Immature natural killer cell (primary cell): ENCODE measurements around the gene TLE4. TPM values are rescaled to one million over a fixed set of nuclear protein-coding genes. Genes with fewer than 3 reads are reported as not detected.
"Not testable (repeated sequence)": the region's sequence is repeated elsewhere in the genome, so short reads cannot be mapped to it uniquely, and the experiment has no call there.

Experiments
- DNase-seq, 3 donors: peaks; one replicate each; pipeline ENCODE4 v3.0.0; 2022; ENCODE audit warnings: mixed read lengths in 1 of 3
- H3K27ac Mint-ChIP-seq, 6 donors: one replicate each; pipeline ENCODE4 v1.8.0; 2020; ENCODE audit warnings: mixed read lengths in 6 of 6, mild to moderate bottlenecking in 5 of 6, inconsistent platforms in 4 of 6, moderate library complexity in 3 of 6
- H3K27me3 Mint-ChIP-seq, 3 donors: one replicate each; pipeline ENCODE4 v1.8.0; 2020 to 2021; ENCODE audit warnings: low read depth in 3 of 3, mild to moderate bottlenecking in 3 of 3, mixed read lengths in 3 of 3, moderate library complexity in 3 of 3, inconsistent platforms in 1 of 3
- H3K36me3 Mint-ChIP-seq, 3 donors: one replicate each; pipeline ENCODE4 v1.8.0; 2020; ENCODE audit warnings: mixed read lengths in 3 of 3, inconsistent platforms in 2 of 3, mild to moderate bottlenecking in 2 of 3
- H3K4me1 Mint-ChIP-seq, 2 donors: one replicate each; pipeline ENCODE4 v1.8.0; 2020; ENCODE audit warnings: inconsistent platforms in 2 of 2, mild to moderate bottlenecking in 2 of 2, mixed read lengths in 2 of 2, moderate library complexity in 1 of 2
- H3K4me3 Mint-ChIP-seq, 5 donors: one replicate each; pipeline ENCODE4 v1.8.0; 2020; ENCODE audit warnings: mild to moderate bottlenecking in 5 of 5, mixed read lengths in 5 of 5, inconsistent platforms in 3 of 5, moderate library complexity in 3 of 5
- H3K9me3 Mint-ChIP-seq, 6 donors: one replicate each; pipeline ENCODE4 v1.8.0; 2020; ENCODE audit warnings: mild to moderate bottlenecking in 6 of 6, mixed read lengths in 6 of 6, inconsistent platforms in 4 of 6, moderate library complexity in 3 of 6
- polyA plus RNA-seq, 3 donors: library from polyadenylated mRNA; unstranded; fragments of 300-500 nt; fragmentation: Illumina TruSeq; gene quantifications; one replicate each; pipeline ENCODE4 v1.2.3, GENCODE V29; 2021

TLE4 gene
- 10 to 100 TPM; 38.0 to 41.4 (median 38.1) TPM for polyA plus RNA-seq

DNA sequence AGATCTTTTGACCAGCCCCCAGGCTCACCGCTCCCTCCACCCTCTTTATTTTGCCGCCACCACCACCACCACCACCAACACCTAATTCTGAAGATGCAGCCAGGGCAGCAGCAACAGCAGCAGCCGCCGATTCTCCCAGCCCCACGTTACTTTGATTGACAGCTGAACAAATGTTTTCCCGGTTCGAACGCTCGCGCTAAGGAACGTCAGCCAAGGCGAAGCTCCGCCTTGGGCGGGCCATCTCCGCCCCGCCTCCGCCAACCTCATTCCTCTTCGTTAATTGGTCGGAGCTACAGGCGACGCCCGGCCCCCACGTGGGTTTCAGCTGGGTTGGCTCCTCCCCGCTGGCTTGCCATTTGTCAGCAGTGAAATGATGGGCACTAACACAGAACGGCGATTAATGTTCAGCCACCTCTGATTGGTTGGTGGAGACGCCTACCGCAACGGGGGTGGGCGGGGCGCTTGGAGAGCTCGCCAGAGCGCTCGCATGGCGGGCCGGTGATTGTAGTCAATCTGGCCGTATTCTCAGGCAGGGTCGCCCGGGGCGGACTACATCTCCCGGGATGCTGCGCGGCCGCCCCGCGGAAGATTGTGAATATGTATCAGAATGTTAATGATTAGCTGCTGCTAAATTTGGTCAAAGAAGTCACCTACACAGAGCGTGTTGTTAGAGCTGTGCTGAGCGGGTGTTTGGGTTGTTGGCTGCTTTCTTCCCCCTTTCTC lies at the start of gene TLE4:
TSS of gene TLE4 (plus strand) at position 657 of the 723 bp plus-strand sequence. CDS start 826 bp downstream, outside the sequence.
- peaks cover 0 to 3% (median 0%) of the 10 kb centered on the region in 6 donors for H3K9me3 Mint-ChIP-seq
- H3K4me3 Mint-ChIP-seq, result peak within 1 kb of the TSS; percentile 61 to 93 (median 76)
- peaks cover 11 to 27% (median 11%) of the 10 kb centered on the region in 3 donors for H3K27me3 Mint-ChIP-seq
- H3K36me3 Mint-ChIP-seq, result peaks cover 0 to 5% (median 0%) of the 10 kb centered on the region in 3 donors
- H3K4me1 Mint-ChIP-seq, result peaks cover 33 to 39% of the 10 kb centered on the region in 2 donors
- peak within 1 kb of the TSS in 3 of 6 donors; percentile 55 to 86 (median 85) for H3K27ac Mint-ChIP-seq
- peak; percentile 100 for DNase-seq

DNA sequence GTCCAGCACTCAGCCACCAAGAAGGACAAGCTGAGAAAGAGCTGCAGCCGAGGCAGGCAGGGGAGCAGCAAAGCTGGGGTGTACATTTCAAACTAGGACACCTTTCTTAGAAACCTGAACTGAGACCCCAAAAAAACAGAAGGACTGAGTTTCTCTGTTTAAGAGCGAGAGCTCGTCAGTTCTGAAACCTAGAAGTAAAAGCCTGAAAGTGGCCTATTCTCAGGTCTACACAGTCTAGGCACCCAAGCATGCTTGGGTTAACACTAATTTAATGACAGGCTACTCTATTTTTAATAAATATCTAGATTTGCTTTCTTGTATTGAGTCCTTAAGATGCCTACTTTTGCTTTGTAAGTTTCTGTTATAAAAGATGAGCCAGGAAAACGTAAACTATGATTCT lies 49.0 kb upstream of the TLE4 start:
- no peak overlapping the region for H3K4me3 Mint-ChIP-seq
- peaks cover 0 to 4% (median 0%) of the 10 kb centered on the region in 3 donors for H3K36me3 Mint-ChIP-seq

DNA sequence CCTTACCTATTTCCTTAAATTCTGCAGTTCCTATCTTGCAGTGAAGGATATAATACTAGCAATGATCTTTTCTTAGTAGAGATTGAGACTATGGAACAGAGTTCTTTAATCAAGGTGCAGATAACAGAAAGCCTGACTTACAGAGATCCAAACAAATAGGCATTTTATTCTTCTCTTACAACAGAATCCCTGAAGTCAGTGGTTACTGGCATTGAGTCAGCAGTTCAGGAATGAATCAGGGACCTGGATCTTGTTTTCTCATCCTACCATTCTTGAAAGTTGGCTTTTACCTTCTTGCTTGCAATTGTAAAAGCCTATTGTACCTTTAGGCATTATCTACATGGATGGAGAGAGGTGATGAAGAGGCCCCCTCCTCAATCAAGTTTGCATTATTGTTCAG lies 47.5 kb upstream of the TLE4 start:
- peaks cover 0 to 1% (median 0%) of the 10 kb centered on the region in 6 donors for H3K9me3 Mint-ChIP-seq
- H3K4me1 Mint-ChIP-seq, result no peaks in the 10 kb centered on the region

More for the DNA sequence above, 49.0 kb upstream of the TLE4 start:
- no peak for DNase-seq
- Mint-ChIP-seq H3K27me3 (peaks cover 0 to 2% (median 2%) of the 10 kb centered on the region in 3 donors), H3K27ac (no peak overlapping the region), H3K4me1 (no peaks in the 10 kb centered on the region), H3K9me3 (peaks cover 0 to 1% (median 0%) of the 10 kb centered on the region in 6 donors)

DNA sequence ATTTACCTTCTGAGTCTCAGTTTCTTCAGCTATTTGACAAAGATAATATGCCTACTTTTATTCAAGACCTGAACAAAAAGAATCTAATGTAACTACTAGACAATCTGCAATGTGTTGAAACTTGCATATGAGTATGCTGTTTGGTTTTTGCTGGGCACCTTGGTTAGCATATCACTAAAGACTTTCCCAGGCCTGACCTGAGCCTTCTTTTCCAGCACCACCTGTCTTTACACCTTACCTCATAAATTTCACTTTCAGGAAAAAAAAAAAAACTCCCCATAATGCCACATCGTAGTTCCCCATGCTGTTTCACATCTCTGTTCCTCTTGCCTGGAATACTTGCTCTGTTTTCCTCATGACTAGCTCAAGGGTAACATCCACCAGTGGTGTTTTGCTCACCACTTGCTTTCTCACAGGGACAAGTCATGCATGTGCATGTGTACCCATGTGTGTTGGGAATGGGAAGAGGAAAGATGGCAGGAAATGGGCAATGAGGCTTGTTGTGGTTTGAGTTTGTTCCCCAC lies 45.6 kb upstream of the TLE4 start:
- Mint-ChIP-seq H3K27ac (no peak overlapping the region), H3K9me3 (peaks cover 0 to 1% (median 0%) of the 10 kb centered on the region in 6 donors), H3K27me3 (peaks cover 0 to 8% (median 0%) of the 10 kb centered on the region in 3 donors), H3K4me3 (no peak overlapping the region), H3K4me1 (no peaks in the 10 kb centered on the region), H3K36me3 (peaks cover 0 to 4% (median 0%) of the 10 kb centered on the region in 3 donors)
- DNase-seq, result no peak

More for the DNA sequence above, 47.5 kb upstream of the TLE4 start:
- no peak for DNase-seq
- Mint-ChIP-seq H3K27ac (no peak overlapping the region), H3K36me3 (peaks cover 0 to 4% (median 0%) of the 10 kb centered on the region in 3 donors), H3K4me3 (no peak overlapping the region), H3K27me3 (peaks cover 0 to 2% (median 0%) of the 10 kb centered on the region in 3 donors)

DNA sequence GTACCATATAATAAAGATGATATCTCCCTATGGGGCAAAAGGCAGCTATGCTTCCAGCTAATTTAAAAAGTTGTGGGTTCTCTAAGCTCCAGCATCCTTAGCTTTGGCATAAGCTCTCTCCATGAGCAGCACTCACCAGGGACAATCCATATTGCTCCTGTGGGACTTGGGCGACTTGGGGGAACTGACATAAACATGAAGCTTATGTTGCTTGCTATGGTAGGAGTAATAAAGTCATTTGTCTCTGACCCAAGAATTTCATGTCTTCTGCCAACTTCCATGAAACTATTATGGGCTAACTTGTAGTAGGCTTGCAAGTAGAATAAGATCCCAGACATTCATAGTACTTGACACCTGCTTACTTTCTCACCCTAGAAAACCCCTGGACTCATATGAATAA lies 36.2 kb upstream of the TLE4 start:
- Mint-ChIP-seq H3K4me1 (no peaks in the 10 kb centered on the region), H3K9me3 (no peaks in the 10 kb centered on the region), H3K27ac (no peak overlapping the region), H3K36me3 (no peaks in the 10 kb centered on the region), H3K4me3 (no peak overlapping the region), H3K27me3 (peaks cover 7 to 9% (median 7%) of the 10 kb centered on the region in 3 donors)
- DNase-seq, result no peak

DNA sequence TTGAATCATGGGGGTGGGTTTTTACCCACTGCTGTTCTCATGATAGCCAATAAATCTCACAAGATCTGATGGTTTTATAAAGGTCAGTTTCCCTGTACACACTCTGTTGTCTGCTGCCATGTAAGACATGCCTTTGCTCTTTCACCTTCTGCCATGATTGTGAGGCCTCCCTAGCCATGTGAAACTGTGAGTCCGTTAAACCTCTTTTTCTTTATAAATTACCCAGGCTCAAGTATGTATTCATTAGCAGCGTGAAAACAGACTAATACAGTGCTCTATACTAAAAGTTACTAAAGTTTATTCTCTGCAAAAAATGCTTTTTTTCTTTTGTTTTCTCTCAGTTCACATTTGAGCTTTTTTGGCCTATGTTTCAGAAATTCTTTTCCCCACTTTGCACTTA lies 33.9 kb upstream of the TLE4 start:
- H3K27ac Mint-ChIP-seq, result no peak overlapping the region
- H3K9me3 Mint-ChIP-seq, result no peaks in the 10 kb centered on the region
- H3K27me3 Mint-ChIP-seq, result peaks cover 7% of the 10 kb centered on the region in 3 donors
- no peak for DNase-seq
- H3K4me3 Mint-ChIP-seq, result no peak overlapping the region
- H3K4me1 Mint-ChIP-seq, result no peaks in the 10 kb centered on the region
- H3K36me3 Mint-ChIP-seq, result no peaks in the 10 kb centered on the region

DNA sequence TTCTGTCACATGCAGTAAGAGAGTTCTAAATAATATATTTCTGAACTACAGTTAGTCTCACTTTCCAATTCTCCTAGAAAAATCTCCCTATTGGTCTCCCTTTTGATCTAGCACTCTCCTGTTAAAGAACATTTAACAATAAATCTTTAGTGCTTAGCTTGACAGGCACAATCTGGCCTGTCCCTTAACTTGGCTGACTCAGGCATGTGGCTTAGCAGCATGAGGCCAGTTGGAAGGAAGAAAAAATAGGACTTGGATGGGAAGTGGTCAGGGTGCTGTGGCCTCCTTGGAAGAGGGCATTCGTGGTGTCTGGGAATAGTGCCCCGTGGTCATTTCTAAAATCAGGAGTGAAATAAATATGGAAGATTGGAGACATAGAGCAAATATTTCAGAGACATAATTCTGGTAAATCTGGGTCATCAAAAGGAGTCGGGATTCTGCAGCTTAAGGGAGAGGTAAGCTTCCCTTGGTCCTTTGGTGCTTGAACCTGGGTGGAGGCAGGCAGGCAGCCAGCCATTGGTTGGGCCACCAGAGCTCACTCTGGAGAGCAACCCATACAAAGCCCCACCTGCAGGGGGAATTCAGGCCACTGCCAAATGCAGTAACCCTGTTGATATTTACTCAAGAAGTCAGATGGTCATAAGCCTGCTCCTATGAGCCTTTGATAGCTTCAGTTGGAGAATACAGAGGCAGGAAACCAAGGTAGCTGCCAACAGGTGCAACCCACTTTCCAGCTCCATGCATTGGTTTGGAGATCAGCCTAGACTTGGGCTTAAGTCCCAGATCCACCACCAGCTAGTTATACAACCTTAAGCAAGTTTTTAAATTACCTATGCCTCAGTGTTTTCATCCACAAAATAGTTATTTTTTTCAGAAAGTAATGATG lies 28.8 kb upstream of the TLE4 start:
- H3K36me3 Mint-ChIP-seq, result peaks cover 0 to 4% (median 0%) of the 10 kb centered on the region in 3 donors
- DNase-seq, result no peak
- peaks cover 3 to 6% of the 10 kb centered on the region in 2 donors for H3K4me1 Mint-ChIP-seq
- H3K27ac Mint-ChIP-seq, result no peak overlapping the region
- H3K4me3 Mint-ChIP-seq, result no peak overlapping the region
- H3K9me3 Mint-ChIP-seq, result peaks cover 0 to 7% (median 3%) of the 10 kb centered on the region in 6 donors
- H3K27me3 Mint-ChIP-seq, result peaks cover 8 to 10% (median 9%) of the 10 kb centered on the region in 3 donors

DNA sequence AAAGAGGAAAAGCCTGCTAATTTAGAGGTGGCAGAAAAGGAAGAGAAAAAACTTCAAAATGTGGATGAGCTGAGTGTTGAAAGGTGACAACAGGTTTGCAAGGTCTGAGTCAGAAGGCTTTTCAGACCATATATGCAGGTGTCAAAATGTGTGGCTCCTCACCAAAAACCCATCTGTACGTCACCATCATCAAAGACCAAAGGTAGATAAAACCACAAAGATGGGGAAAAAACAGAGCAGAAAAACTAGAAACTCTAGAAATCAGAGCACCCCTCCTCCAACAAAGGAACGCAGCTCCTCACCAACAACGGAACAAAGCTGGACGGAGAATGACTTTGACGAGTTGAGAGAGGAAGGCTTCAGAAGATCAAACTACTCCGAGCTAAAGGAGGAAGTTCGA lies 27.4 kb upstream of the TLE4 start:
- not testable (repeated sequence) for H3K4me1 Mint-ChIP-seq, H3K9me3 Mint-ChIP-seq, H3K4me3 Mint-ChIP-seq, H3K27me3 Mint-ChIP-seq, H3K36me3 Mint-ChIP-seq, H3K27ac Mint-ChIP-seq
- peak in 1 of 3 donors; percentile 10 for DNase-seq

DNA sequence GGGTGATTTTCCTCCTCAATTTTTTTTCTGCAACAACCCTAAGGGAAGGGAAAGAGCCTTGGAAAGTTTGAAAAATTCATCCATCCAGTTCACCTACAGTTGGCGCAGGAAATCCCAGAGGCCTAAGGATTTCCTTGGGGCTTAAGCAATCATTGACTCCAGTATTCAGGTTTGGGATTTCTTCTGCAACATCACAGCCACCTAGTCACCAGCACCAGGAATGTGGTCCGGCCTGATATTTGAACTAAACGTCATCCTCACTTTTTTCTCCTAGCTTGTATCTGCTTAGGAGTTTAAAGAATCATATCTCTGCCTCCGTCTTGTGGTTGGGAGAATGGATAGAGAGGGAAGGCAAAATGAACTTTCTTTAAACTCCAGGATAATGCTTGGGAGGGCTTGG lies 20.2 kb upstream of the TLE4 start:
- no peak overlapping the region for H3K27ac Mint-ChIP-seq

DNA sequence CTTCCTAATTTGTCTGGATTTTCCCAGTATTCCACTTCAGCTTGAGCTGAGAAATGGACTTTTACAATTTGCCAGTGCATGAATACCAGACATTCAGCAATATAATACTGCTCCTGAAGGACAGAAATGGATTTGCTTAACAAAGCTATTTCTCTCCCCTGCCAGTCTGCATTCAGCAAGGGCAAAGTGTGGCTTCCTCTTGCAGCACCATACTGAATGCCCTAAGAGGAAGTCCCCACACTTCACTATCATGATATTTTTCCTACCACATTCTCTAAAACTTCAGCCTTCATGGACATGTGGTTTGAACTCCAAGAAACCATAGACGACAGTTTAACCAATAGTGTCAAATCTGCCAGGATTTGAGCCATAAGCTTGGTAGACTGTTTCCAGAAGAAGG lies 19.8 kb upstream of the TLE4 start:
- no peaks in the 10 kb centered on the region for H3K4me1 Mint-ChIP-seq
- H3K4me3 Mint-ChIP-seq, result no peak overlapping the region
- peaks cover 0 to 5% (median 0%) of the 10 kb centered on the region in 6 donors for H3K9me3 Mint-ChIP-seq
- H3K36me3 Mint-ChIP-seq, result no peaks in the 10 kb centered on the region
- H3K27ac Mint-ChIP-seq, result no peak overlapping the region
- DNase-seq, result no peak
- peaks cover 0 to 6% (median 3%) of the 10 kb centered on the region in 3 donors for H3K27me3 Mint-ChIP-seq

More for the DNA sequence above, 20.2 kb upstream of the TLE4 start:
- Mint-ChIP-seq H3K27me3 (peaks cover 0 to 8% (median 3%) of the 10 kb centered on the region in 3 donors), H3K4me1 (no peaks in the 10 kb centered on the region), H3K4me3 (no peak overlapping the region), H3K36me3 (no peaks in the 10 kb centered on the region), H3K9me3 (peaks cover 0 to 5% (median 0%) of the 10 kb centered on the region in 6 donors)
- no peak for DNase-seq

DNA sequence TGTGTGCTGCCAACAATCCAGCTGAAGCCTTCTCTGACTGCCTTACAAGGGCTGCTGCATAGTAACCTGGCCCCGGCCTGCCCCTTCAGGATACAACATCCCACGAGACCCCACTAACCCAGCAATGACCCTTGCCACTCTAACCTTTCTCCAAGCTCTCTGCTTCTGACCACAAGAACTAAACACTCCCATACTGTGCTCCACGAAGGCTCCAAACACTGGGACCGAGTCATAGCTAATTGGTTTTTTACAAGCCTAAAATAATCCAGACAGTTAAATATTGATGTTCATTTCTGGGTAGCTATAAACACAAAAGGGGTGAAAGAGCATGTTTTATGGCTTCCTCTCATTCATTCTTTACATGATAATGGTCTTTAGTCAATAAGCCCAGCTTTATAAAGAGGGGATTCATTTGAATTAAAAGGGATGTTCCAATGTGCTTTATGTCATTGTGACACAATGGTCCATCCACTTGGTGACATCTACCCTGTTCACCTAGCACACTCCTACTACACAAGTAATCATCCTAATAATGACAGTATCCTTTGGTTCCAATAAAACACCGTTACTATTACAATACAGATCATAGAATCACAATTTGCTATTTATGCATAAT lies 16.2 kb upstream of the TLE4 start:
- H3K36me3 Mint-ChIP-seq, result no peaks in the 10 kb centered on the region
- peaks cover 0 to 3% (median 0%) of the 10 kb centered on the region in 6 donors for H3K9me3 Mint-ChIP-seq
- no peaks in the 10 kb centered on the region for H3K4me1 Mint-ChIP-seq
- no peak for DNase-seq
- H3K27ac Mint-ChIP-seq, result no peak overlapping the region
- no peak overlapping the region for H3K4me3 Mint-ChIP-seq
- peaks cover 0 to 6% (median 6%) of the 10 kb centered on the region in 3 donors for H3K27me3 Mint-ChIP-seq

DNA sequence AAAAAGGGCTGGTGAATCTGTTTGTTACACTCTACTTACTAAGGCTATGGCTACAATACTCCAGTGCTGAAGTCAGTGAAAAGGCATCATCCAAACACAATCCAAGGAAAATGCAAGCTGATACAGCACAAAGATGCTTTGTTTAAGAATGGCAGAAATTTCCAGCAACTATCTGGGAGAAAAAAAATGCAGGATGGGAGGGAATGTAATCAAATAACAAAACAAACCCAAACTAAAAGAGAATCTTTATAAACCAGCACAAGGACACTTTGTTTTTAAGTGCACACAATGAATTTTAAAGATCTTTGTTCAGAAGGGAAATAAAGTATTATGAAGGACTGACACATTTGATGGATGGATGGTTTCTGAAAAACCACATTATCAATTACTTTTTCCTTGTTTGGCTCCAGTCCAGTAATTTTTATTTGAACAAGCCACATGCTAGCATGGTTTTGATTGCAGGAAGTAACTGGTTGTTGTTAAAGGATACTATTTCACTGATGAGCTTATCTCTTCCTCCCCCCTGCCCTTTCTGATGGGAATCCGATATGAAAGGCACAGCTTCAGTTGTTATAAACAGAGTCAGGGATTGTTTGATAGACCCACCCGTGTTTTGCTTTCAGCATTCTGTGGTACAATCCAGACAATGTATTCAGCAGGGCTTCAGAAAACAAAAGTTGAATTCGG lies 12.1 kb upstream of the TLE4 start:
- Mint-ChIP-seq H3K9me3 (no peaks in the 10 kb centered on the region), H3K27ac (no peak overlapping the region)

More for the DNA sequence above, 12.1 kb upstream of the TLE4 start:
- Mint-ChIP-seq H3K4me1 (no peaks in the 10 kb centered on the region), H3K36me3 (no peaks in the 10 kb centered on the region), H3K27me3 (peaks cover 0 to 7% (median 3%) of the 10 kb centered on the region in 3 donors), H3K4me3 (no peak overlapping the region)
- DNase-seq, result no peak
